Right lobe of liver (tissue), 6 donors: Measurements from ENCODE around the gene FGFBP1. TPM values are rescaled to one million over a fixed set of nuclear protein-coding genes. Genes with fewer than 3 reads are reported as not detected.

Experiments
- ATAC-seq, 4 donors: fragments of 200-7000 bp; cut with Tn5 transposase; one replicate each; pipeline ENCODE4 v1.9.1; 2020; ENCODE audit warnings: mild to moderate bottlenecking in 4 of 4, moderate library complexity in 4 of 4
- DNase-seq, 3 donors: peaks; one replicate each; pipeline ENCODE4 v3.0.0-alpha.2; 2020
- H3K27ac ChIP-seq, 3 donors: fragments of 200-600 bp; one replicate each; pipeline ENCODE4 v1.8.0; 2022
- H3K27me3 ChIP-seq, 2 donors: fragments of 200-600 bp; one replicate each; pipeline ENCODE4 v1.8.0; 2022
- H3K36me3 ChIP-seq, 4 donors: fragments of 200-600 bp; sonication (generic) in 1 of 4; one replicate each; pipeline versions ENCODE4 v1.5.1 to v1.8.0; 2017 to 2022; ENCODE audit warnings: control low read depth in 1 of 4
- H3K4me1 ChIP-seq, 4 donors: fragments of 200-600 bp; sonication (generic) in 1 of 4; one replicate each; pipeline versions ENCODE4 v1.5.1 to v1.8.0; 2017 to 2022; ENCODE audit warnings: control low read depth in 1 of 4
- H3K4me3 ChIP-seq, 3 donors: fragments of 200-600 bp; one replicate each; pipeline ENCODE4 v1.8.0; 2022
- H3K9me3 ChIP-seq, 4 donors: fragments of 200-600 bp; sonication (generic) in 1 of 4; one replicate each; pipeline versions ENCODE4 v1.5.1 to v1.8.0; 2017 to 2022; ENCODE audit warnings: control low read depth in 1 of 4
- CTCF ChIP-seq, 4 donors: fragments of 200-600 bp in 3 of 4; fragments of 450-650 bp in 1 of 4; IDR thresholded peaks; one replicate each; pipeline versions ENCODE4 v1.5.1 to v1.8.0; 2016 to 2022; ENCODE audit warnings: antibody characterized with exemption in 4 of 4, mild to moderate bottlenecking in 2 of 4
- POLR2A ChIP-seq: fragments of 450-650 bp; IDR thresholded peaks from one replicate; pipeline ENCODE4 v1.6.1; 2017; ENCODE audit warnings: antibody characterized with exemption, mild to moderate bottlenecking
- WGBS: methylation state at CpG from one replicate; pipeline ENCODE4 v1.1.6; 2018; ENCODE audit warnings: low coverage, low lambda C conversion rate; ENCODE audit not compliant: insufficient coverage; ENCODE audit errors: missing lambda C conversion rate; 5-methylcytosine and 5-hydroxymethylcytosine counted together
- intact Hi-C, 2 donors: fragments of 100-400 bp; cut with DNase I; formaldehyde crosslinking; loops; one replicate each; pipeline versions ENCODE4 v1.11.2 to v1.14.1; 2022
- total RNA-seq, 6 experiments: library from RNA; depleted of rRNA in 2 of 6; stranded (reverse); fragments of >200 nt in 2 of 6; fragmentation: NEBNext Ultra II Directional in 3 of 6; extraction: Animal tissue kit (Norgen Biotek cat#: 25700) in 3 of 6; gene quantifications; one replicate each; pipeline versions ENCODE4 v1.1.0 to v1.2.4, GENCODE V29; 2016 to 2023
- donor health status: DM: no; HTN: yes; CAD: no.
- donor health status: DM: no; HTN: no; CAD: no.
- donor health status: DM: no; HTN: no; CAD: no.
- donor health status: DM: no; HTN: yes; CAD: no.
- donor health status: DM: no; HTN: yes; CAD: no.

FGFBP1 gene
- total RNA-seq, 6 experiments from 2014 or later: not detected

GRCh38 chr4:15944895-15945294 is 6.4 kb upstream of the FGFBP1 start:
- Histone ChIP-seq H3K27me3 (no peaks in the 10 kb centered on the region), H3K27ac (no peak overlapping the region), H3K9me3 (no peaks in the 10 kb centered on the region), H3K4me3 (no peak overlapping the region), H3K4me1 (no peaks in the 10 kb centered on the region), H3K36me3 (no peaks in the 10 kb centered on the region)
- TF ChIP-seq POLR2A: no peak
- no peak for TF ChIP-seq CTCF (IDR thresholded peaks at IDR 0.05)
- DNase-seq (no peak), ATAC-seq (no peak)
- intact Hi-C loops: no loop called here
- 56% methylated on average over 2 of the region's 2 CpGs for WGBS

GRCh38 chr4:15942283-15942682 is 3.7 kb upstream of the FGFBP1 start:
- H3K27me3 ChIP-seq: no peaks in the 10 kb centered on the region

GRCh38 chr4:15938182-15938581 is 358 bp downstream of the FGFBP1 start:
- intact Hi-C loops: no loop called here
- Histone ChIP-seq H3K4me1 (no peaks in the 10 kb centered on the region), H3K4me3 (no peak overlapping the region), H3K9me3 (no peaks in the 10 kb centered on the region), H3K27ac (no peak overlapping the region), H3K36me3 (no peaks in the 10 kb centered on the region), H3K27me3 (no peaks in the 10 kb centered on the region)
- TF ChIP-seq POLR2A (no peak), CTCF (IDR thresholded peaks at IDR 0.05) (no peak)
- ATAC-seq (no peak), DNase-seq (no peak)
- WGBS: 36% methylated on average over 4 of the region's 8 CpGs

More at GRCh38 chr4:15942283-15942682, 3.7 kb upstream of the FGFBP1 start:
- no peak for DNase-seq
- Histone ChIP-seq H3K4me3 (no peak overlapping the region), H3K36me3 (no peaks in the 10 kb centered on the region), H3K9me3 (no peaks in the 10 kb centered on the region), H3K4me1 (no peaks in the 10 kb centered on the region), H3K27ac (no peak overlapping the region)
- no peak for TF ChIP-seq CTCF (IDR thresholded peaks at IDR 0.05)
- no peak for TF ChIP-seq POLR2A
- WGBS: 70% methylated on average over 1 of the region's 1 CpG
- intact Hi-C loops: no loop called here
- ATAC-seq: no peak

- intact Hi-C loops: no loop called here
- WGBS: 72% methylated on average over 3 of the region's 4 CpGs
- H3K27me3 ChIP-seq: no peaks in the 10 kb centered on the region
- DNase-seq (no peak), ATAC-seq (no peak)
- H3K27ac ChIP-seq: no peak overlapping the region
- no peak overlapping the region for H3K4me3 ChIP-seq
- TF ChIP-seq POLR2A (no peak), CTCF (IDR thresholded peaks at IDR 0.05) (no peak)
- H3K4me1 ChIP-seq: no peaks in the 10 kb centered on the region
- H3K9me3 ChIP-seq: no peaks in the 10 kb centered on the region
- H3K36me3 ChIP-seq: no peaks in the 10 kb centered on the region
Observed at GRCh38 chr4:15936495-15936894, 2.0 kb downstream of the FGFBP1 start.
